HG03520 (cell line): ENCODE measurements around the gene CA11.
"Not testable (repeated sequence)": the region's sequence is repeated elsewhere in the genome, so short reads cannot be mapped to it uniquely, and the experiment has no call there.

Source experiments
- ATAC-seq: cut with Tn5 transposase; IDR thresholded peaks from one replicate; pipeline ENCODE4 v1.9.1; 2021; ENCODE audit warnings: mild to moderate bottlenecking, moderate library complexity; ENCODE audit not compliant: unreplicated experiment

CA11 gene

DNA sequence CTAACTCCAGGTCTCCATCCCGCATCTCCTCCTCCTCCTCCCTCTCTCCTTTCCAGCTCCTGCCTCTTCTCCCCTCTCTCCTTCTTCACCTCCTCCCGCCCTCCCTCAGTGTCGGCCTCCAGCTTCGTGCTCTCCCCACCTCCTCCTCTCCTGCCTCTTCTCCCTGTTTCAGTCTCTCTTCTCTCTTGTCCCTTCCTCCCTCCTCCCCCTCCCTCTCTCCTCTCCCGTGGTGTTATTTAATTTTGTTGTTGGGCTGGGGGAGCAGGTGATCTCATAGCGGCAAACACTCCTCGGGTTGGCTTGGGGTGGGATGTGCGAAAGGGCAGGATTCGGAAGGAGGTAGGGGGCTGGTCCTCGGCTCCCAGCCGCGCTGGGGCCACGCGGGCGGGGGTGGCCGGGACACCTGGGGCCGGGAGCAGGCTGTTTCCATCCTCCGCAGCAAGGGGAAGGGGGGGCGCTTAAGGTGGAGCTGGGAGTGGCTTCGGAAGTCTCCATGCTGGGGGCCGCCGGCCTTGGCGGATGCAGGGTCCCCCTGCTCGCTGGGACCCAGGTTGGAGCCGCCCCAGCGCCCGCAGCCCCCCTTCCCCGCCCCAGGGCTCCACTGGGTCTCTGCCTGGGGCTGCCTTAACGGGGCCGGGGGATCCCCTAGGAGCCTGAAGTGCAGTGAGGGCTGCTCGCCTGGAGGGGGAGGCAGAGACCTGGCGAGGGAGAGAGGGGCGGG lies at the start of gene CA11:
Gene CA11, minus strand, starts transcription at position 187 of the 721 bp plus-strand sequence. CDS start 555 bp downstream, outside the sequence.
- ATAC-seq: peak; percentile 59

DNA sequence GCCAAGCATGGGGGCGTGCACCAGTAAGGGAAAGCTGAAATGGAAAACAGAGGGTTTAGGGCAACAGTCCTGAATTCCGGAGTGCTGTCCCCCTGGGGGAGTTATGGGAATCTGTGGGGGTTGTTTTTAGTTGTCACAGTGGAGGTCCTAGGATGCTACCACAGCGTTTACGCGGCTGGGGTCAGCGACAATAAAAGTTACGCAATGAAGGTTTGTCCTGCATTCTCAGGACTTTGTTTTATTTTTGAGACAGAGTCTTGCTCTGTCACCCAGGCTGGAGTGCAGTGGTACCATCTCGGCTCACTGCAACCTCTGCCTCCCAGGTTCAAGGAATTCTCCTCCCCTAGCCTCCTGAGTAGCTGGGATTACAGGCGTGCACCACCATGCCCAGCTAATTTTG lies 47.6 kb upstream of the CA11 start:
- ATAC-seq: not testable (repeated sequence)

DNA sequence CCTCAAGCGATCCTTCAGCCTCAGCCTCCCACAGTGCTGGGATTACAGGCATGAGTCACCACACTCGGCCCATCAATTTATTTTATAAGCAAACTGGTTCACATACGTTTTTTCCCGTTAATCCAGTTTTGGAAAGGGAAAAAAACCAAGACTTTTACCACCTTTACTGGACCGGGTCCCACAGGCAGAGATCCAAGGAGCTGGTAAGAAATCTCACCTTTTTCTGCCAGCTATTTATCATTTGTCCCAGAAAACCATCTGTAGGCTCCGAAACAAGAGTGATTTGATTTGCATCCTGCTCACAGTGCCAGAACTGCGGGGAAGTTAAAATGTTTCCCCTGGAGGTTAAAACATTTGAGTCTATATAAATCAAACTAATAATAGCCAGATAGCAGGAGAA lies 43.5 kb upstream of the CA11 start:
- ATAC-seq: no peak

DNA sequence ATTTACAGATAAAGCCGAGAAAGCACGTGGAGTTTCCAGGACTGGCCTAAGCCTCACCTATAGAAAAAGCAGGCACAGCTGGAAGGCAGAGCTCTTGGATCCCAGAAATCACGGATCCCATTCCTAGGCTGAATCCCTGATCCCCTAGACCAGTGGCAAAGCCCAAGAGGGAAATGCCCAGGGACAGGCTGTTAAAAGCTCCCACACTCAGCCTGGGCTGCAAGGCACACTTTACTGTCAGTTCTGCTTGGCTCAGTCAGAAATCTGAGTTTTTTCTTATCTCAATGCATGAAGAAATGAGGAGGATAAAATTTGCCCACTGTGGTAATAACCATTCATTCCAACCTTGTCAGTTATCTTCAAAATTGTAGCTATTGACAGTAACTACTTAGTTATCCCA lies 41.8 kb upstream of the CA11 start:
- no peak for ATAC-seq

GRCh38 chr19:48686637-48687036 lies 40.6 kb upstream of the CA11 start:
- not testable (repeated sequence) for ATAC-seq

- ATAC-seq: no peak
These were observed 40.1 kb upstream of the CA11 start for GRCh38 chr19:48686088-48686487.

DNA sequence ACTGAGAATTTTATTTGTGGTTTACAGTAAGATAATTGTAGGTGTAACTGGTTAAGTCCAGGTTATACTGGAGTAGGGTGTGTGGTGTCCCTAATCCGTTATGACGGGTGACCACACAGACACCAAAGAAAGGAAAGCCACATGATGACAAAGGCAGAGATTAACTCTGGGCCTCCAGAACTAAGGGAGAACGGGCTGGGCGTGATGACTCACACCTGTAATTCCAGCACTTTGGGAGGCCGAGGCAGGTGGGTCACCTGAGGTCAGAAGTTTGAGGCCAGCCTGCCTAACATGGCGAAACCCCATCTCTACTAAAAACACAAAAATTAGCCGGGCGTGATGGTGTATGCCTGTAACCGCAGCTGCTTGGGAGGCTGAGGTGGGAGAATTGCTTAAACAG lies 39.6 kb upstream of the CA11 start:
- no peak for ATAC-seq

DNA sequence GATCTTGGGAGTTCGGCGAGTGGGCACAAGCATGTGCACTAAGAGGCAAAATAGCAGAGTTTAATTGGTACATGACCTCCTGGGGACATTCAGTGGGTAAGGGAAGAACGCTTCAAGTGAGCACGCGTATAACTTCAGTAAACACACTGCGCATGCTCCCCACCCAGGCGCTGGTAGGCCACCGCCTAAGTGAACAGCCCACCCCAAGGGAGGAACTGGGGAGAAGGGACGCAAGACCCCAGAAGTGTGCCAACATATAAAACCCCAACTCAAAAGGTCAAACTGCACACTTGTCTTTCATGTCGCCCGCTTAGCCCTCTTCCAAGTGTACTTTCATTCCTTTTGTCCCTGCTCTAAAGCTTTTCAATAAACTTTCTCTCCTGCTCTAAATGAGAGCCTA lies 37.4 kb upstream of the CA11 start:
- no peak for ATAC-seq

GRCh38 chr19:48681127-48681470 lies 35.1 kb upstream of the CA11 start:
- no peak for ATAC-seq

- ATAC-seq: no peak
These were observed 34.6 kb upstream of the CA11 start for GRCh38 chr19:48680436-48681126.

- not testable (repeated sequence) for ATAC-seq
These were observed 34.0 kb upstream of the CA11 start for GRCh38 chr19:48680006-48680405.

DNA sequence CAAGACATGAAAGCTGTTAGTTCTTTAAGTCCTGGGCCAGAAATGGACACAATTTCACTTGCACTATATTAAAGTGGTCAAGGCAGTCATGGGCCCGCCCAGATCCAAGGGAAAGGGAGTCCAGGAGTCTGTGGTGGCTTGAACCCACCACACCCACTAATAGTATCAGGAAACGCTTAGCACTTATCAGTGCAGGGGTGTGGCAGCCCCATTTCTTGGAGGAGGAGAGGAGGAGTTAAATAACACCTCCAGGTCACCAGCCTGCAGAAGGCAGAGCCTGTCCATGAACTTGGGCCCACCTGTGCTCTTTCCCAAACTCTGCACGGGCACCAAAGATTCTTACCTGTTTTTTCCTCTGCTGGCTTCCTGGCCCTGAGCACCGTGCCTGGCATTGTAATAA lies 32.2 kb upstream of the CA11 start:
- ATAC-seq: no peak

GRCh38 chr19:48676887-48677286 lies 30.9 kb upstream of the CA11 start:
- no peak for ATAC-seq

DNA sequence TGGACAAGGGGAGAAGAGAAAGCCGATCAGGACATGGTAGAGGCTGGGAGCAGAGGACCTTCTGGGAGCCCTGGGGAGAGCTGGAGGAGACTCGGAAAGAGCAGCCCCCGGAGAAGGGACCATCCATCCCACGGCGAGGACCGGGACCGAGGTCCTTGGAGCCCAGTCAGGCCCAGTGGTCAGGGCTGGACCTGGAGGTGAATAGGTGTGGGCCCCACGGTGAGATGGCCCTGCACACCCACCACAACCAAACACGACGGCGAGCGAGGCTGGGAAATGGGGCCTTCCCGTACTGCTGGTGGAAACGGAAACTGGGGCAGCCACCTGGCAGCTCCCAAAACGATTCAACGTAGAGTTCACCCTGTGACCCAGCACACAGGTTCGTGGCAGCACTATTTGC lies 30.5 kb upstream of the CA11 start:
- no peak for ATAC-seq

DNA sequence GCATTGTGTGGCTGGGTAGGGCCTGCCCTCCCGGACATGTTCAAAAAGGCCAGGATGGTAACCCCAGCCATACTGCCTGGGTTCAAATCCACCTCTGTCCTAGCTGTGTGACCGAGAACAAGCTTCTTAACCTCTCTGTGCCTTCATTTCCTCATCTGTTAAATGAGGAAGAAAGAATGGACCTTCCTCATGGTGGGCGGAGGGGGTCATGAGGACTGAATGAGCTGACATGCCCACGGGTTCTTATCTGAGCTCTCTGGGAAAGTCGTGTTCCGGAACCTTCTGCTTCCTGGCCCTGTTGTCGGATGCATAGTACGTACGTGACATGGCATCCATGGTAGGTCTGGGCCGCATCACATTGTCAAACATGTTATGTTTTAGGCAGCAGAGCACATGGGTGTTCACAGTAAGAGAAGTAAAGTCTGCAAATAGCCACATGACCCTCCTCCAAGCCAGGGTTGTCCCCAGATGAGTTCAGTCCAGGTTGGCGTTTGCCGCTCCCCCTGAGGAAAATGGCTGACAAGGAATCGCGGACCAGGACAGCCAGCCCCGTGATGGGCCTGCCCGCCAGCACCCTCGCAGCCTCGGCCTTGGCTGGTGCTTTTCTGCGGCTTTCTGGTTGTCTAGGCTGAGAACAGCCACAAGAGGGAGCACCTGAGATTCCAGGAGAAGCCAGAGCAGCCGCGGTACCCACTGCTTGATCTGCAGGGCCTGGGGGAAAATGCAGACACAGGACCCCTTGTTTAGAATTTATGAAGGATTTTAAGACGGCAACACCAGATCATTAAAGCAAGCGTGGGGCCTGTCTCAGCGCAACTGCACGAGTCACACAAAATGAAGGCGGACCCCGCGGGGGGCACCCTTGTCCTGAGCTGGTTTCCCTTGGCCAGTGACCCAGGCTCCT lies 29.2 kb upstream of the CA11 start:
- no peak for ATAC-seq

DNA sequence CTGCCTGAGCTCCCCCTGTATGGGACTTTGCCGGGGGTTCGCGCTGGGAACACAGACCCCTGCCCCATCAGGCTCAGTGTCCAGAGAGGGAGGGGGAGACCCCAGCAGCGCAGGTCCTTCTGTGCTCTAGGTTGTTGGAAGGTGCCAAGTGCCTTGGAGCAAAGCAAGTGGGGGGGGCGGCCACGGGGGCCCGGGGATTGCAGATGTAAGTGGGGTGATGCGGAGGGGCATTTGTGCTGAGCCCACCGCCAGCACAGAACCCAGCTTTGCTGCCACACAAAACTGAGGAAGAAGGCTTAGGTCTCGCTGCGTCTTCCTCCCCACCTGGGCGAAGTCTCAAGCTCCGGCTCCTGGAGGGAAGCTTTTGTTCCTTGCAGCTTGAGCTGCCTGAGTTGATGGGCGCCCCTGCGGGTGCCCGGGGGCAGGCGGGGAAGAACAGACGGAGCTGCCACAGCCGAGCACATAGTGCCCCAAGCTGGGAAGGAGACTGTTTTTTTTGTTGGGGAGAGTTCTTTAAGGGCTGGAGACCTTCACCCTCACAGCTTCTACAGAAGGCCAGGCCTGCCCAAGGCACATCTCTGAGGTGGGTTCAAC lies 28.3 kb upstream of the CA11 start:
- ATAC-seq: no peak

- no peak for ATAC-seq
These were observed 27.6 kb upstream of the CA11 start for GRCh38 chr19:48673436-48674100.

- ATAC-seq: no peak
These were observed 27.0 kb upstream of the CA11 start, which contains the start of gene NTN5 for GRCh38 chr19:48672994-48673393. NTN5 (minus strand) TSS chr19:48673017; CDS start chr19:48670986, 2,031 bp downstream.

DNA sequence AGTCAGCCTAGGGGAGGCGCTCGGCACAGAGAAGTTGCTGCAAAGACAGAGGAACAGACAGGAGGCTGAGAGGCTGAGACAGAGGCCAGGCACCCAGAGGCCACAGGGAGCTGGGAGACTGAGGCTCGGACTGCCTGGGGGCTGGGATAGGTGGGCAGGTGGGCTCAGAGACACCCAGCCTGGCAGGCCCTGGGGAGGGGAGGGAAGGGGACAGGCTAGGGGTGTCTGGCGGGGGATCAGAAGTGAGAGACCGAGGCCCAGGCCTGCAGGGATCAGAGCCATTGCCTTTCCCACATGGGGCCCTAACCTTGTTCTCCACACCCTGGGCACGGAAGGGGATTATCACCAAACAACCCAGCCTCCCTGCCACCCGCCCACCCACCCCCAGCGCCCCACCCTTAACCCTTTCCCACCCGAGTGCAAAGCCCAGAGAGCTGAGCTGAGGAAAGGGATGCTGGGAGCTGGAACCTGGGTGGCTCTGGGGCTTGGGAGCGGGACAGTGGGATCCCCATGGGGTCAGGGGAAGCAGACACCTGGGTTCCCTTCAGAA lies 25.5 kb upstream of the CA11 start:
- no peak for ATAC-seq

GRCh38 chr19:48670699-48671445 lies 24.9 kb upstream of the CA11 start:
- ATAC-seq: no peak
